BLaER1 treated with 17β-estradiol and CSF1 and Interleukin-3, amounts not matched to agents 10 nM and 100 nM (cell line): Measurements from ENCODE around the gene IGF2BP3.
A peak's percentile ranks its signal among the peaks of the same experiment; 100 is the strongest.

Experiments used
- H3K27ac ChIP-seq, 11 experiments: shearing (Covaris generic); formaldehyde crosslinking; 2 replicates each; pipeline ENCODE4 v1.8.1; 2022
- H3K27me3 ChIP-seq, 11 experiments: shearing (Covaris generic); formaldehyde crosslinking; 2 replicates each; pipeline ENCODE4 v1.8.1; 2022
- H3K36me3 ChIP-seq, 11 experiments: shearing (Covaris generic); formaldehyde crosslinking; 2 replicates each; pipeline ENCODE4 v1.8.1; 2022
- H3K4me1 ChIP-seq, 10 experiments: shearing (Covaris generic); formaldehyde crosslinking; 2 replicates each; pipeline ENCODE4 v1.8.1; 2022
- H3K4me2 ChIP-seq, 11 experiments: shearing (Covaris generic); formaldehyde crosslinking; 2 replicates each; pipeline ENCODE4 v1.8.1; 2022
- H3K4me3 ChIP-seq, 10 experiments: shearing (Covaris generic); formaldehyde crosslinking; 2 replicates each; pipeline ENCODE4 v1.8.1; 2022
- H3K9ac ChIP-seq, 11 experiments: shearing (Covaris generic); formaldehyde crosslinking; 2 replicates each; pipeline ENCODE4 v1.8.1; 2022
- H3K9me3 ChIP-seq, 11 experiments: shearing (Covaris generic); formaldehyde crosslinking; replicated peaks in 1 of 11; 2 replicates each; pipeline ENCODE4 v1.8.1; 2022
- H4K20me1 ChIP-seq, 11 experiments: shearing (Covaris generic); formaldehyde crosslinking; 2 replicates each; pipeline ENCODE4 v1.8.1; 2022
- Cebpa-rat ChIP-seq, 11 experiments: shearing (Covaris generic); IDR thresholded peaks; 2 replicates each; pipeline ENCODE4 v1.8.1; 2022

IGF2BP3 gene

DNA sequence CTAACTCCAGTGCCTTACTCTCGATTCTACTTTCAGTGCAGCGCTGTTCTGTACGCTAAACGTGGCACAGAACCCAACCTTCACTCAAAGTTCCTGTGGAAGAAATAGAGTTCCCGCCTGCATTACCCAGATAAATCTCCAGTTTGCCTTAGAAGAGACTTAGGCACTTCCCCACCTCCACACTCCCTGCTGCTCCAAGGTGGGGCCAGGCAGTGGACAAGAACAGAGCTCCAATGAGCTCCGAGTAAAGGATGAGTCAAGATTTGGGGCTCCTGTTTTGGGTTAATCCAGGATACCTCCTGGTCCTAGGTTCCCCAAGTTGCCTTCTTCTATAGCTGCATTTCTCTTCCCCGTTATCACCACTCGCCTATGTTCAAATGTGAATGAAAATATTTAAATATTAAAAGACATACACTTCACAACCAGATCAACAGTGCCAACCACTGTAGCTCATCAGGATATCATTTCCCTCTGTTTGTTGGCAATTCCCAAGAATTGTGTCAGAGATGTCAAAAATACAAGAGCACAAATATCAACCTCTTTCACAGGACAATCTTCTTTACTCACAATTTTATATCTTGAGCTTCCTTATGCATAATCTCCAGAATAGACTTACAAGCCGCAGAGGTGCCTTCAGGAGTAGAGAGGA is 123.1 kb downstream of the IGF2BP3 start:
- H3K9ac ChIP-seq = no peak overlapping the region

GRCh38 chr7:23346316-23346715 is 124.0 kb downstream of the IGF2BP3 start:
- H3K27ac ChIP-seq = peak overlapping the region in 9 of 11 experiments; percentile 27 to 69 (median 56); a peak in 15 of 22 replicates
- H3K9me3 ChIP-seq = no peaks in the 10 kb centered on the region
- H3K36me3 ChIP-seq = no peaks in the 10 kb centered on the region
- no peaks in the 10 kb centered on the region for H4K20me1 ChIP-seq
- TF ChIP-seq Cebpa-rat (IDR thresholded peaks at IDR 0.05) = no peak
- peak overlapping the region in 3 of 11 experiments; percentile 15 to 44 (median 33); a peak in 2 of 22 replicates for H3K9ac ChIP-seq
- peaks cover 31 to 58% (median 44%) of the 10 kb centered on the region in 10 experiments for H3K4me1 ChIP-seq
- H3K4me2 ChIP-seq = peak overlapping the region; percentile 52 to 84 (median 66)
- H3K4me3 ChIP-seq = peak overlapping the region in 7 of 10 experiments; percentile 26 to 50 (median 30); a peak in 13 of 20 replicates
- no peaks in the 10 kb centered on the region for H3K27me3 ChIP-seq

More for the DNA sequence above, 123.1 kb downstream of the IGF2BP3 start:
- TF ChIP-seq Cebpa-rat (IDR thresholded peaks at IDR 0.05) = no peak
- Histone ChIP-seq H3K27ac (peak overlapping the region in 6 of 11 experiments; percentile 53 to 69 (median 59); a peak in 10 of 22 replicates), H3K9me3 (no peaks in the 10 kb centered on the region), H3K4me3 (0 out of 20 replicates have a peak overlapping the region, but pooled peaks of 1 of the 10 experiments have one; percentile 42), H3K4me2 (peak overlapping the region; percentile 52 to 84 (median 66); a peak in 19 of 22 replicates), H4K20me1 (no peaks in the 10 kb centered on the region), H3K36me3 (no peaks in the 10 kb centered on the region), H3K27me3 (no peaks in the 10 kb centered on the region), H3K4me1 (peaks cover 31 to 50% (median 36%) of the 10 kb centered on the region in 10 experiments)

GRCh38 chr7:23345601-23346000 is 124.7 kb downstream of the IGF2BP3 start:
- TF ChIP-seq Cebpa-rat (IDR thresholded peaks at IDR 0.05) = no peak
- peak overlapping the region; percentile 52 to 84 (median 66) for H3K4me2 ChIP-seq
- H3K4me1 ChIP-seq = peaks cover 31 to 65% (median 47%) of the 10 kb centered on the region in 10 experiments

GRCh38 chr7:23343806-23344475 is 126.3 kb downstream of the IGF2BP3 start:
- H3K27me3 ChIP-seq = no peaks in the 10 kb centered on the region
- no peak overlapping the region for H3K27ac ChIP-seq
- H3K9me3 ChIP-seq = no peaks in the 10 kb centered on the region
- no peaks in the 10 kb centered on the region for H4K20me1 ChIP-seq
- no peak for TF ChIP-seq Cebpa-rat (IDR thresholded peaks at IDR 0.05)
- H3K4me1 ChIP-seq = peaks cover 31 to 65% (median 48%) of the 10 kb centered on the region in 10 experiments
- no peak overlapping the region for H3K4me3 ChIP-seq
- H3K36me3 ChIP-seq = no peaks in the 10 kb centered on the region
- peak overlapping the region in 2 of 11 experiments; percentile 8 to 69; a peak in 3 of 22 replicates for H3K4me2 ChIP-seq
- no peak overlapping the region for H3K9ac ChIP-seq

More at GRCh38 chr7:23345601-23346000, 124.7 kb downstream of the IGF2BP3 start:
- H3K9ac ChIP-seq = no peak overlapping the region
- no peaks in the 10 kb centered on the region for H3K36me3 ChIP-seq
- peak overlapping the region in 4 of 11 experiments; percentile 24 to 69 (median 52); a peak in 4 of 22 replicates for H3K27ac ChIP-seq
- H3K4me3 ChIP-seq = no peak overlapping the region
- no peaks in the 10 kb centered on the region for H4K20me1 ChIP-seq
- no peaks in the 10 kb centered on the region for H3K9me3 ChIP-seq
- H3K27me3 ChIP-seq = no peaks in the 10 kb centered on the region

DNA sequence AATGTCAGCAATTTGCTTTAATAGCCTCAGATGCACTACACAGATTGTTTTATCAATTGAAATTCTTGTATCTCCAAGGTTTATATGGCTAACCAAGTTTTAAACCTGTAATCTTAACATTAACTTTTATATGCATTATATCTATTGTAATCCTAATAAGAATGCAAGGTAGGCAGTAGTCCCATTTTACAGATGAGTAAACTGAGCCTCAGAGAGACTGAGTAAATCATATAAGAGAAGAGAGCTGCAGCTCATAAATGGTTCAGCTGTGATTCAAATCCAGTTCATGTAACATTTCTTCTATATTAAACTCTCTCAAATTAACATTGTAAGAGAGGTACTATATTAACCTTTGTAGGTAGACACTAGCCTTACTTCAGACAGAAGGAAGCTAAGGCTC is 127.2 kb downstream of the IGF2BP3 start:
- Histone ChIP-seq H3K4me3 (no peak overlapping the region), H3K27me3 (no peaks in the 10 kb centered on the region), H3K9me3 (peaks cover 0 to under 1% (median 0%) of the 10 kb centered on the region in 11 experiments; a peak in 2 of 22 replicates), H4K20me1 (no peaks in the 10 kb centered on the region), H3K9ac (no peak overlapping the region), H3K4me2 (peak overlapping the region in 6 of 11 experiments; percentile 62 to 75 (median 67); a peak in 7 of 22 replicates), H3K4me1 (peaks cover 29 to 65% (median 48%) of the 10 kb centered on the region in 10 experiments), H3K36me3 (no peaks in the 10 kb centered on the region), H3K27ac (no peak overlapping the region)
- no peak for TF ChIP-seq Cebpa-rat (IDR thresholded peaks at IDR 0.05)

DNA sequence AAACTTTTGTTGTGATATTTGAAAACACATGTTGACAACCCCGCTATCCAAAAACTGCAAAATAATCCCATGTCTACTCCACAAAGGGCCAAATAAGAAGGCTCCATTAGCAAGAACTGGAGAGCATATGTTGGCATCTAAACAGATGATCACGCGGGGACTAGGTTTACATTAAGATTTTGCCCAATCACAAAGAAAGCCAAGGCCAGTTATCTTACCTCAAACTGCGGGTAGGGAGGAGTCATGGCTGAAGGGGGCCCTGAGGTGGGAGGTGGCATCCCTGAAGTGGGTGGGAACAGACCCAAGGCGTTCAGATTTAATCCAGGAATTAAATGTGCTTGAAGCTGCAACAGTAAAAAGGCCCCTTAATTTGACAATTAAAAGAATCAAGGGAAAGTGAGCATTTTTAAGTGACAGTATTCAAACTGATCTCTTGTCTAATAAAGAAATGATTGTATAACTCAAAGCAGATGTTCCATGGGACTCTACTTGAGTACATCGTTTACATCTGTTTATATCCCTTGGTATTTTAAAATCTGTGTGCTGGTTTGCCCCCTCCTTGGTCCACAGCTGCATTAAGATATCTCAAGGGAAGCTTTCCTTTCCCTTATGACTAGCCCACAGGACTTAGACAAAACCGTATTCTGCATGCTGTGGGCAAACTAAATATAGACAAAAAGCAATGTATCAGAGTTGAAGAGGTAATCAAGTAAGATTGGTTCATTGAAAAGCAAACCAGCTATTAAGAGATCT is 128.3 kb downstream of the IGF2BP3 start:
- Histone ChIP-seq H3K9ac (no peak overlapping the region), H3K36me3 (no peaks in the 10 kb centered on the region), H4K20me1 (no peaks in the 10 kb centered on the region), H3K27ac (no peak overlapping the region), H3K27me3 (no peaks in the 10 kb centered on the region), H3K4me2 (peak overlapping the region in 8 of 11 experiments; percentile 17 to 75 (median 64); a peak in 16 of 22 replicates), H3K9me3 (peaks cover 7 to 11% (median 9%) of the 10 kb centered on the region in 11 experiments; a peak in 20 of 22 replicates), H3K4me3 (no peak overlapping the region), H3K4me1 (peaks cover 18 to 64% (median 41%) of the 10 kb centered on the region in 10 experiments)
- no peak for TF ChIP-seq Cebpa-rat (IDR thresholded peaks at IDR 0.05)

- H3K9ac ChIP-seq = no peak overlapping the region
- H3K4me1 ChIP-seq = peaks cover 0 to 32% (median 19%) of the 10 kb centered on the region in 10 experiments; a peak in 15 of 20 replicates
- no peaks in the 10 kb centered on the region for H4K20me1 ChIP-seq
- H3K4me3 ChIP-seq = no peak overlapping the region
- no peak overlapping the region for H3K4me2 ChIP-seq
- H3K27me3 ChIP-seq = no peaks in the 10 kb centered on the region
- H3K27ac ChIP-seq = no peak overlapping the region
- H3K36me3 ChIP-seq = no peaks in the 10 kb centered on the region
- no peak for TF ChIP-seq Cebpa-rat (IDR thresholded peaks at IDR 0.05)
- H3K9me3 ChIP-seq = peaks cover 9 to 18% (median 15%) of the 10 kb centered on the region in 11 experiments; a peak in 20 of 22 replicates
These were observed 131.4 kb downstream of the IGF2BP3 start for GRCh38 chr7:23338863-23339262.

- Histone ChIP-seq H3K27ac (no peak overlapping the region), H4K20me1 (no peaks in the 10 kb centered on the region), H3K4me3 (no peak overlapping the region), H3K4me1 (peaks cover 0 to 28% (median 18%) of the 10 kb centered on the region in 10 experiments; a peak in 15 of 20 replicates), H3K27me3 (no peaks in the 10 kb centered on the region), H3K36me3 (no peaks in the 10 kb centered on the region), H3K4me2 (no peak overlapping the region), H3K9ac (no peak overlapping the region), H3K9me3 (peaks cover 9 to 18% (median 15%) of the 10 kb centered on the region in 11 experiments; a peak in 20 of 22 replicates)
- TF ChIP-seq Cebpa-rat (IDR thresholded peaks at IDR 0.05) = no peak
These were observed 131.9 kb downstream of the IGF2BP3 start for GRCh38 chr7:23338439-23338838.
